ENCODE data around the gene MAN1A1.

Gene MAN1A1

DNA sequence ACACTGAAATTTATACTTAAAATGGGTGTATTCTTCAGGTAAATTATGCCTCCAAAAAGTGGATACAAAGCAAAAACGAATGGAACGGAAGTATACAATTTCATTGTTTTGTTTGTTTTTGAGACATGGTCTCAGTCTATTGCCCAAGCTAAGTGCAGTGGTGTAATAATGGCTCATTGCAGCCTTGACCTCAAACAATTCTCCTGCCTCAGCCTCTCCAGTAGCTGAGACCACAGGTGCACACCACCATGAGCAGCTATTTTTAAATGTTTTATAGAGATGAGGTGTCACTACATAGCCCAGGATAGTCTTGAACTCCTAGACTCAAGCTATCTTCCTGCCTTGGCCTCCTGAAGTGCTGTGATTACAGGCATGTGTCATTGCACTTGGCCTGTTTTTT lies 122.2 kb downstream of the MAN1A1 start:
- TF ChIP-seq L3MBTL2 (conservative IDR thresholded peaks at IDR 0.05): no peak
- no peak for TF ChIP-seq FOXK2 (IDR thresholded peaks at IDR 0.05)
- TF ChIP-seq ELF4 (IDR thresholded peaks at IDR 0.05): no peak
- no peak for TF ChIP-seq CTBP1 (IDR thresholded peaks at IDR 0.05; ENCODE audit: borderline replicate concordance)
- no peak for TF ChIP-seq BHLHE40 (IDR thresholded peaks at IDR 0.05; ENCODE audit: borderline replicate concordance)
- no peak for TF ChIP-seq ZNF384 (IDR thresholded peaks at IDR 0.05)
- no peak for TF ChIP-seq NFRKB (IDR thresholded peaks at IDR 0.05)
- no peak for TF ChIP-seq ARNT (IDR thresholded peaks at IDR 0.05)
- TF ChIP-seq SP1 (IDR thresholded peaks at IDR 0.05): no peak
- TF ChIP-seq FOXM1 (IDR thresholded peaks at IDR 0.05; ENCODE audit: borderline replicate concordance): no peak
- TF ChIP-seq HDGF (IDR thresholded peaks at IDR 0.05; ENCODE audit: borderline replicate concordance): no peak
- no peak for TF ChIP-seq SUZ12 (IDR thresholded peaks at IDR 0.05)
- DNase-seq (ENCODE audit: extremely low spot score): no peak
- ChIA-PET CTCF (no interaction called here), POLR2A (no interaction called here)

DNA sequence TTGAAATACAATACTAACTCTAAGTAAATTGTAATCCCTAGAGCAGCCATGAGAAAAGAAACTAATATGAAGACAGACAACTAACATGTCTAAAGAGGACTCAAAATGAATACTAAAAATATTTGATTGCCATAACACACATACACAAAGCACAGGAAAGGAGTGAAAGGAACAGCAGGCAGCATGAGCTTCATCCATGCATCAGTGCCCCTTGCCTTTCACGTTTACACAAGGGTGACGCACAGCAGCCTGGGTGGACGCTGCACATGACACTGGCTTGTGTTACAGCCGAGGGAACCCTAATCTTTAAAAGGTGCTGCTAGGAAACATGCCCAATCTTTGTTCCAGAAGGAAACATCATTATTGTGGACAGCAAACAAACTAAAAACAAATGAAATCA lies 123.5 kb downstream of the MAN1A1 start:
- no peak for DNase-seq (ENCODE audit: extremely low spot score)
- ChIA-PET CTCF (no interaction called here), POLR2A (no interaction called here)
- no peak for TF ChIP-seq LEF1 (IDR thresholded peaks at IDR 0.05; ENCODE audit: borderline replicate concordance)
- TF ChIP-seq FOXA1 (IDR thresholded peaks at IDR 0.05): no peak
- no peak for TF ChIP-seq FOXK2 (IDR thresholded peaks at IDR 0.05)

DNA sequence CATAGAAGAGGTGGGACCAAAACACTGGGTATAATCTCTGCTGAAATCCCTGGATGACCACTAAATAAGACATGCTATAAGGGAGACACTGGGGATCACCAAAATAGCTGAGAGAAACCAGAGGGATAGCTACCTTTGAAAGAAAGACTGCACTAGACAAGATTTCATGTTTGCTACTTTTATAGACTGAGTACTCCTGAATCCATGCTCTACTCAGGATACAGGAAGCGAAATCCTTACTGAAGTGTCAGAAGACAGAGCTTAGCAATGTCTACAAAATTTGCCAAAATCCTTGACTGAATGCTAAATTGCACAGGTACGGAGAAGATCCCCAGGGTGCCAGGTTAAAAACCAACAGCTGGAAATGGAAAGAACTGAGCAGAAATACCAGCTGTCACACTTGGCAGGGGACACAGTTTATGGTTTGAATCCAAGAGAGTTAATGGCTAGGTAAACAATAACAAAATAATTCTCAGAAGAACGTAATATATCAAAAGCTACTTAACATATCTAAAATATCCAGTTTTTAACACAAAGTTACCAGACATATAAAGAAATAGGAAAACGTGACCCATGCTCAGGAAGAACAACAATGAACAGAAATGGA lies 125.4 kb downstream of the MAN1A1 start:
- TF ChIP-seq PKNOX1 (IDR thresholded peaks at IDR 0.05): 0 out of 2 replicates have a peak, but pooled peaks have one; percentile 3
- no peak for TF ChIP-seq CTBP1 (IDR thresholded peaks at IDR 0.05; ENCODE audit: borderline replicate concordance)
- no peak for DNase-seq (ENCODE audit: extremely low spot score)
- CTCF ChIA-PET: no interaction called here
- POLR2A ChIA-PET: no interaction called here

GRCh38 chr6:119220452-119220851 lies 129.1 kb downstream of the MAN1A1 start:
- DNase-seq (ENCODE audit: extremely low spot score): no peak
- CTCF ChIA-PET: no interaction called here
- POLR2A ChIA-PET: no interaction called here
- TF ChIP-seq FOXA1 (IDR thresholded peaks at IDR 0.05) (no peak), HDGF (IDR thresholded peaks at IDR 0.05; ENCODE audit: borderline replicate concordance) (no peak), ARNT (IDR thresholded peaks at IDR 0.05) (no peak), SP1 (IDR thresholded peaks at IDR 0.05) (no peak), BHLHE40 (IDR thresholded peaks at IDR 0.05; ENCODE audit: borderline replicate concordance) (no peak), FOXM1 (IDR thresholded peaks at IDR 0.05; ENCODE audit: borderline replicate concordance) (no peak), PKNOX1 (IDR thresholded peaks at IDR 0.05) (no peak)

DNA sequence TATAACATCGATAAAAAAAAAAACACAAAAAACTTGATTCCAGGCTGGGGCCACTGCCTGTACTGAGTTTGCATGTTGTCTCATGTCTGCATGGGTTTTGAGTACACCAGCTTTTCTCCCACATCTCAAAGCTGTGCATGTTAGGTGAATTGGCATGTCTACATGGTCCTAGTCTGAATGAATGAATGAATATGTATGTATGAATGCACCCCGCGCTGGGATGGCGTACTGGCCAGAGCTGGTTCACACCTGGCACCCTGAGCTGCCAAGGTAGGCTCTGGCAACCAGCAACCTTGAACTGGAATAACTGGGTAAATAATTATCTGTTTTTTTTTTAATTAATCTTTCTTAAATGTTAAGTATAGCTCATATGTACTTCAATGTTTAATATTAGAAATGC lies 131.0 kb downstream of the MAN1A1 start:
- TF ChIP-seq ARNT (IDR thresholded peaks at IDR 0.05): no peak
- no peak for TF ChIP-seq SUZ12 (IDR thresholded peaks at IDR 0.05)
- TF ChIP-seq SP1 (IDR thresholded peaks at IDR 0.05): no peak
- TF ChIP-seq CTBP1 (IDR thresholded peaks at IDR 0.05; ENCODE audit: borderline replicate concordance): no peak
- TF ChIP-seq HDGF (IDR thresholded peaks at IDR 0.05; ENCODE audit: borderline replicate concordance): no peak
- no peak for TF ChIP-seq FOXA1 (IDR thresholded peaks at IDR 0.05)
- TF ChIP-seq NFRKB (IDR thresholded peaks at IDR 0.05): no peak
- no peak for TF ChIP-seq ZNF384 (IDR thresholded peaks at IDR 0.05)
- TF ChIP-seq TARDBP (IDR thresholded peaks at IDR 0.05): no peak
- no peak for TF ChIP-seq FOXK2 (IDR thresholded peaks at IDR 0.05)
- TF ChIP-seq LEF1 (IDR thresholded peaks at IDR 0.05; ENCODE audit: borderline replicate concordance): no peak
- POLR2A ChIA-PET: no interaction called here
- DNase-seq (ENCODE audit: extremely low spot score): no peak
- CTCF ChIA-PET: interaction anchor here (0.6 to 1.0 kb wide), 2 partner anchors 33 to 87 kb away, joined by 3 read pairs; no protein-coding TSS in a partner anchor

DNA sequence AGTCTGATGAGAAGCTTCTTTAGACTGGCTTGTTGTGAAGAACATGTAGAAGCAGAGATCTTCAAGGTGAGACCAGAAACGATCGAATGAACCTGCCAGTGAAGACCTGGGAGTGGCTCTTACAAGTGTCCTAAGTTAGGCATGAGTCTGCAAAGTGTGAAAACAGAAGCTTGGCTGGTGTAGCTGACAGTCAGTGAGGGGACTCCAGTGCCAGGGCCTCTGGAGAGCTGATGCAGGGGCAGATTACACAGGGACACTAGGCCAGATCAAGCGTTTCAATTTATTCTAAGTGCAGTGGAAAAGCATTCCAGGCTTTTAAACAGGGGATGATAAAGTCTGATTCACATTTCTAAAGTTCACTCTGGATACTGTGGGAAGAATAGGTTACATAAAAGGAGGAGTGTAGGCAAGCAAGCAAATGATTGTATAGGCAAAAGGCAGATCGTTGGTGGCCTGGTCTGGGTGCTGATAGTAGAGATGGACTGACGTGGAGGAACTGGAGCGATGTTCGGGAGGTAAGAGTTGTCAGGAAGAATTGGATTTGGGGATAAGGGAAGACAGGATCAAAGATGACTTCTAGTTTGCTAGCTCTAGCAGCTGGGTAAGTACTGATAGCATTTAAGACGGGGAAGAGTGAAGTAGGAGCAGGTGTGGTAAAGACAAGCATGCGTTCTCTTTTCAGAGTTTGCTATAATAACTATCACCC lies 133.5 kb downstream of the MAN1A1 start:
- TF ChIP-seq LEF1 (IDR thresholded peaks at IDR 0.05; ENCODE audit: borderline replicate concordance): no peak
- no peak for TF ChIP-seq TARDBP (IDR thresholded peaks at IDR 0.05)
- no peak for TF ChIP-seq HDGF (IDR thresholded peaks at IDR 0.05; ENCODE audit: borderline replicate concordance)
- TF ChIP-seq ZNF384 (IDR thresholded peaks at IDR 0.05): no peak
- no peak for TF ChIP-seq NFRKB (IDR thresholded peaks at IDR 0.05)
- no peak for TF ChIP-seq FOXA1 (IDR thresholded peaks at IDR 0.05)
- TF ChIP-seq FOXM1 (IDR thresholded peaks at IDR 0.05; ENCODE audit: borderline replicate concordance): no peak
- no peak for TF ChIP-seq SUZ12 (IDR thresholded peaks at IDR 0.05)
- POLR2A ChIA-PET: no interaction called here
- CTCF ChIA-PET: no interaction called here
- DNase-seq (ENCODE audit: extremely low spot score): no peak

- ChIA-PET POLR2A (no interaction called here), CTCF (no interaction called here)
Measured at GRCh38 chr6:119215309-119215708, 134.3 kb downstream of the MAN1A1 start.

More at GRCh38 chr6:119215309-119215708, 134.3 kb downstream of the MAN1A1 start:
- DNase-seq (ENCODE audit: extremely low spot score): no peak
- TF ChIP-seq FOXM1 (IDR thresholded peaks at IDR 0.05; ENCODE audit: borderline replicate concordance) (no peak), FOXK2 (IDR thresholded peaks at IDR 0.05) (no peak), SUZ12 (IDR thresholded peaks at IDR 0.05) (no peak), NFRKB (IDR thresholded peaks at IDR 0.05) (no peak), FOXA1 (IDR thresholded peaks at IDR 0.05) (no peak), L3MBTL2 (conservative IDR thresholded peaks at IDR 0.05) (no peak), PKNOX1 (IDR thresholded peaks at IDR 0.05) (no peak), ARNT (IDR thresholded peaks at IDR 0.05) (no peak), CTBP1 (IDR thresholded peaks at IDR 0.05; ENCODE audit: borderline replicate concordance) (no peak), ELF4 (IDR thresholded peaks at IDR 0.05) (no peak), HDGF (IDR thresholded peaks at IDR 0.05; ENCODE audit: borderline replicate concordance) (no peak), TARDBP (IDR thresholded peaks at IDR 0.05) (no peak), ZNF384 (IDR thresholded peaks at IDR 0.05) (no peak), SP1 (IDR thresholded peaks at IDR 0.05) (no peak), BHLHE40 (IDR thresholded peaks at IDR 0.05; ENCODE audit: borderline replicate concordance) (no peak), LEF1 (IDR thresholded peaks at IDR 0.05; ENCODE audit: borderline replicate concordance) (no peak)
